Measurements from ENCODE around the gene SCAI.
A peak's percentile ranks its signal among the peaks of the same experiment; 100 is the strongest.

SCAI gene

DNA sequence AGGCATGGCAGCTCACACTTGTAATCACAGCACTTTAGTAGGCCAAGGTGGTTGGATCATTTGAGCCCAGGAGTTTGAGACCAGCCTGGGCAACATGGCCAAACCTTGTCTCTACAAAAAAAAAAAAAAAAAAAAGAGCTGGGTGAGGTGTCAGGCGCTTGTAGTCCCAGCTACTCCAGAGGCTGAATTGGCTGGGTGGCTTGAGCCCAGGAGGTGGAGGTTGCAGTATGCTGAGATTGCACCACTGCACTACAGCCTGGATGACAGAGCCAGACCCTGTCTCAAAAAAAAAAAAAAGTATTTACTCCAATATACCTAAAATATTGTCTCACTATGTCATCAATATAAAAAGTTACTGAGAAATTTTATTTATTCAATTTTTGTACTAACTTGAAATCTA, 2.8 kb downstream of the SCAI start:
- TF ChIP-seq, protein P1, sequence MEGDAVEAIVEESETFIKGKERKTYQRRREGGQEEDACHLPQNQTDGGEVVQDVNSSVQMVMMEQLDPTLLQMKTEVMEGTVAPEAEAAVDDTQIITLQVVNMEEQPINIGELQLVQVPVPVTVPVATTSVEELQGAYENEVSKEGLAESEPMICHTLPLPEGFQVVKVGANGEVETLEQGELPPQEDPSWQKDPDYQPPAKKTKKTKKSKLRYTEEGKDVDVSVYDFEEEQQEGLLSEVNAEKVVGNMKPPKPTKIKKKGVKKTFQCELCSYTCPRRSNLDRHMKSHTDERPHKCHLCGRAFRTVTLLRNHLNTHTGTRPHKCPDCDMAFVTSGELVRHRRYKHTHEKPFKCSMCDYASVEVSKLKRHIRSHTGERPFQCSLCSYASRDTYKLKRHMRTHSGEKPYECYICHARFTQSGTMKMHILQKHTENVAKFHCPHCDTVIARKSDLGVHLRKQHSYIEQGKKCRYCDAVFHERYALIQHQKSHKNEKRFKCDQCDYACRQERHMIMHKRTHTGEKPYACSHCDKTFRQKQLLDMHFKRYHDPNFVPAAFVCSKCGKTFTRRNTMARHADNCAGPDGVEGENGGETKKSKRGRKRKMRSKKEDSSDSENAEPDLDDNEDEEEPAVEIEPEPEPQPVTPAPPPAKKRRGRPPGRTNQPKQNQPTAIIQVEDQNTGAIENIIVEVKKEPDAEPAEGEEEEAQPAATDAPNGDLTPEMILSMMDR (conservative IDR thresholded peaks at IDR 0.05; ENCODE audit: low read depth): no peak
- DNase-seq (ENCODE audit: low spot score): no peak
- POLR2A ChIA-PET (ENCODE audit: low non-redundant PET): no interaction called here
- no peak overlapping the region for H3K27ac ChIP-seq
- CTCF ChIA-PET: no interaction called here

DNA sequence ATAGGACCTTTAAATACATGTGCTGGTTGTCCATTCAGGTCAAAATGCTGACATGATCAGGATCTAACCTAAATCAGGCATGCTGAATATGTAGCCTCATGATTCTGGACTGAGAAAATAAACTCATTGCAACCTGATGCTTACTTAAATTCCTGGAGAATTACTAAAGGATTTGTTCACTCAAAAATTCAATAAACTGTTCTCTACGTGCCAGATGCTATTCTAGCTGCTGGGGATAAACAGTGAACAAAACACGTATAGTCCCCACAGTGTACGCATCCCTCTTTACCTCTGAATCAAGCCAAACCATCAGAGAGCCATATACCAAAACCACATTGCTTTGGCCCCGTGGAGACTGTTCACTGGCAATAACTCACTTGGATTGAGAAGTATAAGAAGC, 6.1 kb downstream of the SCAI start:
- no peak overlapping the region for H3K27ac ChIP-seq
- ChIA-PET POLR2A (ENCODE audit: low non-redundant PET) (no interaction called here), CTCF (no interaction called here)
- TF ChIP-seq, protein P1 (conservative IDR thresholded peaks at IDR 0.05; ENCODE audit: low read depth): no peak
- DNase-seq (ENCODE audit: low spot score): no peak

DNA sequence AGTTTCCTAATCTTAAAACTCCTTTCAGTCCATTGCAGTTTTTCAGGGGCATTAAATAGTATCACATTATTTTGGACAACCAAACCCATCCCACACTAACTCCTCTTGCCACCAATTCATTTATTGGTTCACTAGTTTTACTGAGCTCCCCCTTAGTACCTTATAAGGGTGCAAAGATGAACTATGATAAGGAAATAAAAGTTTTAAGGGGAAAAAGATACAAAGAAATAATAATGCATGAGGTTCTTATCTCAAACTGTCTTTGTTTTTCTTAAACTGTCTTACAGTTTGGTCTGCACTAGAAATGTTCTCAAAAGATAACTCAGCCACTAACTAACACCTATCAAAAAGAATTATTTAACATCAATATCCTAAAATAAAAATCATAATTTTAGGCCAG, 8.4 kb downstream of the SCAI start:
- no peak overlapping the region for H3K27ac ChIP-seq
- DNase-seq (ENCODE audit: low spot score): no peak
- ChIA-PET CTCF (interaction anchor here (0.6 to 0.7 kb wide), 2 partner anchors 38 to 513 kb away, joined by 3 to 4 read pairs; no protein-coding TSS in a partner anchor), POLR2A (ENCODE audit: low non-redundant PET) (no interaction called here)
- TF ChIP-seq, protein P1 (conservative IDR thresholded peaks at IDR 0.05; ENCODE audit: low read depth): no peak

DNA sequence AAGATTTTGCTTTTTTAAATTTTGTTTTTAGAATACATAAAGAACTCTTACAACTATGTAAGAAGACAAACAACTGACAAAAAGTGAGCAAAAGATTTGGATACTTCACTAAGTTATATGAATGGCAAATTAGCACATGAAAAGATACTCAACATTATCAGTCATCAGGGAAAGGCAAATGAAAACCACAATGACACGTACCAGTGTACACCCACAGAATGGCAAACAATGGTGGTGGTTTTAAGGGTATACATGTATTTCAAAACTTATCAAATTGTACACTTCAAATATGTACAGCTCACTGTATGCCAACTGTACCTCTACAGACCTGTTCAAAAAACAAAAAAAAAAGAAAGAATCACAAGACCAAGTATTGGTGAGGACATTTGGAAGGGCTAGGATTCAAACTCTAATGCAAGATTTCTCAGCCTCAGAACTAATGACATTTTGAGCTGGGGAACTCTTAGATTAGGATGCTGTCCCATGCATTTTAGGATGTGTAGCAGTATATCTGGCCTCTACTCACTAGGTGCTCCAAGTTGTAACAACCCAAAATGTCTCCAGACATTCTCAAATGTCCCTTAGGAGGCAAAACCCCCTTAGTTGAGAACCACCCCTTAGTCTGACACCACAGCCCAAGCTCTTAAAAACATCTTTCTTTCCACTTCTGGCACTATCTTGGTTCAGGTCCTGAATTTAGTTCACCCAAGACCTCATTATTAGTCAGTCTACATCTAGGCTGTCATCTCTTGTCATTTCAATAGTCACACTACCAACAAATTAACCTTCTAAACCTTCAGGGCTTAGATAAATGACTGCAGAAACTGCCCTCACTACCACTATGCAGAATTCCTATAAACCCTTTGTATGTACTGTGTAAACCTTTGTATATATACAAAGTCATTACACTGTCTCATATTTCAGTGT, 9.7 kb downstream of the SCAI start:
- CTCF ChIA-PET: no interaction called here
- DNase-seq (ENCODE audit: low spot score): no peak
- TF ChIP-seq, protein P1 (conservative IDR thresholded peaks at IDR 0.05; ENCODE audit: low read depth): no peak
- H3K27ac ChIP-seq: no peak overlapping the region
- POLR2A ChIA-PET (ENCODE audit: low non-redundant PET): no interaction called here

DNA sequence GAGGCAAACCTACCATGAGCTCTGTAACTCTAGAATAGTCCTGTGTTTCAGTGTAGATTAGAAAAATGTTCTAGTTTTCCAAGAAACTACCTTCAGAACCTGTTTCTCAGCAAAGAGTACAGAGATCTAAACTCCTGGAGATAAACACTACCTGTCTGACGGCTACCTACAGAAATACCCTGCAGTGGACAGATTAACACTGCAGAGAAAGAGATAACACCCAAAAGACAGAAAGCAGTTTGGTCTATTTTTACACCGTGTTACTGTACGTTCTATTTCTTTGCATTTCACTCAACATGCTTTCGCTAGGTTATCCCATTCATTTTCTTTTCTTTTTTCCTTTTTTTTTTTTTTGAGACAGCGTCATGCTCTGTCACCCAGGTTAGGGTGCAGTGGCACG, 11.6 kb downstream of the SCAI start:
- ChIA-PET CTCF (interaction anchor here (0.6 kb wide), 1 partner anchor 133 kb away, joined by 3 read pairs; no protein-coding TSS in a partner anchor), POLR2A (ENCODE audit: low non-redundant PET) (no interaction called here)
- no peak for DNase-seq (ENCODE audit: low spot score)
- TF ChIP-seq, protein P1 (conservative IDR thresholded peaks at IDR 0.05; ENCODE audit: low read depth): no peak
- H3K27ac ChIP-seq: no peak overlapping the region

DNA sequence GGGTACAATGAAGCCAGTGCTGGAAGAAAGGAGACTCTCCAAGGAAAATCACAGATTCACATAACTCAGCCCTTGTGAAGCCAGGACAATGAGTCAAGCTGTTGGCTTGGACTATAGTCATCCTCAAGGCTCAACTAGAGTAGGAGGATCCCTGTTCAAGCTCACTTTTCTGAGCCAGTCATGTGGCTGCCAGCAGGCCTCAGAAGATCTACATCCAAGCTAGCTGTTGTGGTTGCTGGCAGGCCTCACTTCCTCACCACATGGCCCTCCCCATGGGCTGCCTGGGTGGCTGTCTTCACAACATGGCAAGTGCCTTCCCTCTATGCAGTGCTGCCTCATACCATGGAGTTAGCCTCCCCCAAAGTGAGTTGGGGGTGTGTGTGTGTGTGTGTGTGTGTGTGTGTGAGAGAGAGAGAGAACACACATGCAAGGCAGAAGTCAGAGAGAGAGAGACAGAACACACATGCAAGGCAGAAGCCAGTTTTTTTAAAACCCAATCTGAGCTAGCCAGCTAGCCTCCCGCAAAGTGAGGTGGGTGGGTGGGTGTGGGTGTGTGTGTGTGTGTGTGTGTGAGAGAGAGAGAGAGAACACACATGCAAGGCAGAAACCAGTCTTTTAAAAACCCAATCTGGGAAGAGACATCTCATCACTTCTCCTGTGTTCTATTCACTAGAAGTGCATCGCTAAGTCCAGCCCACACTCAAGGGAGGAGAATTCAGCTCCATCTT, 17.1 kb downstream of the SCAI start:
- DNase-seq (ENCODE audit: low spot score): peak; percentile 34
- ChIA-PET CTCF (interaction anchor here (0.5 to 0.9 kb wide), 2 partner anchors 17 to 21 kb away, joined by 4 read pairs; partner anchors contain the start of gene SCAI), POLR2A (ENCODE audit: low non-redundant PET) (no interaction called here)
- peak overlapping the region; percentile 56 for H3K27ac ChIP-seq
- TF ChIP-seq, protein P1 (conservative IDR thresholded peaks at IDR 0.05; ENCODE audit: low read depth): no peak
